Esophagus squamous epithelium (tissue), 4 donors: ENCODE data around the gene ATP9B.

Source experiments
- CTCF ChIP-seq, 6 experiments: fragments of 450-650 bp in 4 of 6; fragments of 200-600 bp in 2 of 6; sonication (generic) in 2 of 6; IDR thresholded peaks; one replicate each; pipeline ENCODE4 v1.5.1; 2016 to 2019; ENCODE audit warnings: antibody characterized with exemption in 6 of 6, mild to moderate bottlenecking in 4 of 6, moderate library complexity in 4 of 6
- POLR2A ChIP-seq, 4 donors: fragments of 450-650 bp; IDR thresholded peaks; one replicate each; pipeline ENCODE4 v1.6.1; 2017; ENCODE audit warnings: antibody characterized with exemption in 4 of 4, mild to moderate bottlenecking in 4 of 4, moderate library complexity in 3 of 4

GRCh38 chr18:79379931-79380815 lies 311.0 kb downstream of the ATP9B start:
- TF ChIP-seq CTCF (IDR thresholded peaks at IDR 0.05) (no peak), POLR2A (IDR thresholded peaks at IDR 0.05) (no peak)
